ENCODE measurements around the gene KCNJ4.

DNA sequence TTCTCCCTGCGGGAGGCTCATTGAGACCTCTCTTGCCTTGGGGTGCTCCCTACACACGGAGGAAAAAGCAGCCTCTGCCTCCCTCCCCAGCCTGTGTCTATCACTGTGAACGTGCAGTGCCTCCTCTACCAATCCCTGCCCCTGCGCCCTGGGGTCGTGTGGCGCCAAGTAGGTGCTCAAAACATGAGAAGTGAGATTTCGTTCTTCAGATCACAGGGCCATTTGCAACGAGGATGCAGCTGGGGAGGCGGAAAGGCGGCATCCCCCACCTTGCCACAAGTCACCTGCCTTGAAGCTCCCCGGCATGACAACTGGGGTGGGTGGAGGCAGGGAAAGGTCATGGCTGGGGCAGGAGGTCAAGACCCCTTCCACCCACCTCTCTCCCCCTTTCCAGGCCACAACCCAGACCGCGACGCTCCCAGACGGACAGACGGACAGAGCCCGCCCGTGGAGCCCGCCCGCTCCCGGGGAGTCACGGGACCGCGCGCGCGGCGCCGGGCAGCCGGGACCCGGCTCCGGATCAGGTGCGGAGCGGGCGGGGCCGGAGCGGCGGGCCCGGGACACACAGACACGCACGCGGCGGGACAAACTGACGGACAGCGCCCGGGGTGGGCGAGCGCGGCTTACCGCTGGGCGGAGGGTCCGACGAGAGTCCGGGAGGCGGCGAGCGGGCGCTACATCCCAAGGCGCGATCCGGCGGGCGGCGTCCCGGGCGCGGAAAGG, 485 bp downstream of the KCNJ4 start:
- TF ChIP-seq, protein P1, sequence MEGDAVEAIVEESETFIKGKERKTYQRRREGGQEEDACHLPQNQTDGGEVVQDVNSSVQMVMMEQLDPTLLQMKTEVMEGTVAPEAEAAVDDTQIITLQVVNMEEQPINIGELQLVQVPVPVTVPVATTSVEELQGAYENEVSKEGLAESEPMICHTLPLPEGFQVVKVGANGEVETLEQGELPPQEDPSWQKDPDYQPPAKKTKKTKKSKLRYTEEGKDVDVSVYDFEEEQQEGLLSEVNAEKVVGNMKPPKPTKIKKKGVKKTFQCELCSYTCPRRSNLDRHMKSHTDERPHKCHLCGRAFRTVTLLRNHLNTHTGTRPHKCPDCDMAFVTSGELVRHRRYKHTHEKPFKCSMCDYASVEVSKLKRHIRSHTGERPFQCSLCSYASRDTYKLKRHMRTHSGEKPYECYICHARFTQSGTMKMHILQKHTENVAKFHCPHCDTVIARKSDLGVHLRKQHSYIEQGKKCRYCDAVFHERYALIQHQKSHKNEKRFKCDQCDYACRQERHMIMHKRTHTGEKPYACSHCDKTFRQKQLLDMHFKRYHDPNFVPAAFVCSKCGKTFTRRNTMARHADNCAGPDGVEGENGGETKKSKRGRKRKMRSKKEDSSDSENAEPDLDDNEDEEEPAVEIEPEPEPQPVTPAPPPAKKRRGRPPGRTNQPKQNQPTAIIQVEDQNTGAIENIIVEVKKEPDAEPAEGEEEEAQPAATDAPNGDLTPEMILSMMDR (conservative IDR thresholded peaks at IDR 0.05; ENCODE audit: low read length): no peak
- peak; percentile 46; the same call in 1 of the 2 replicates for TF ChIP-seq EZH2phosphoT487 (IDR thresholded peaks at IDR 0.05; ENCODE audit: borderline replicate concordance, low read depth, low read length)

All from OCI-LY7 (cell line).